ENCODE data around the gene PACC1. TPM values are rescaled to one million over a fixed set of nuclear protein-coding genes. Genes with fewer than 3 reads are reported as not detected.
"Not testable (repeated sequence)": the region's sequence is repeated elsewhere in the genome, so short reads cannot be mapped to it uniquely, and the experiment has no call there.

The PACC1 gene
- total RNA-seq, 1 donor from 2014 or later = 3.4 TPM

DNA sequence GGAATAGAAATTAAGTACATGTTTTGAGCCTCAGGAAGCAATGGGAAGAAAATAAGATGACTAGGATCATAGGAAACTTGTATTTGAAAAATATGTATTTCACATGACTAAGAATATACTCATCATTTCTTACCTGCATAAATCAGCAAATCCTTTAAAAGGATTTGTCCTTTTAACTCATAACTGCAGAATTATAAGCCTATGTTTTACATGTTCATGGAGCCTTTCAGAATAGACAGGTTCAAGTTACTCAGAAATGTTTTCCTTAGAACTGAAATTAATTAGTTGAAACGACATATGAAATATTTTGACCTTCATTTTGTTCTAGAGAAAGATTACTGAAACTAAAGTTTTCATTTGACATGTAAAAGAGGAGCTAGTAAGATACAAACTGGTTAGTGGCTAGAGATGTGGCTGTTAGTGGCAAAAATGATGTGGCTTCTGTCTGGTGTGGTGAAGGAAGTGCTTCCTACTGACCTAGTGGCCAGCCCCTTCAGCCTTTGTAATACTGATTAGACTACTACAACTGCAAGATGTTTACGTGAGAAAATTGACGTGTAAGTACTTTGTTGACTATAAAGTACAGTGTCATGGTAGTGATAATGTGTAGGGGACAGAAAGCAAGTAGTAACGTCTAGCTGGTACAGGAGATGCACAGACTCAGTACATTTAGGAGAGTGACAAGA is 54.7 kb downstream of the PACC1 start:
- no peak for ATAC-seq
- no peak for DNase-seq (ENCODE audit: missing footprints)
- intact Hi-C loops (cut with DNase I) = no loop called here

DNA sequence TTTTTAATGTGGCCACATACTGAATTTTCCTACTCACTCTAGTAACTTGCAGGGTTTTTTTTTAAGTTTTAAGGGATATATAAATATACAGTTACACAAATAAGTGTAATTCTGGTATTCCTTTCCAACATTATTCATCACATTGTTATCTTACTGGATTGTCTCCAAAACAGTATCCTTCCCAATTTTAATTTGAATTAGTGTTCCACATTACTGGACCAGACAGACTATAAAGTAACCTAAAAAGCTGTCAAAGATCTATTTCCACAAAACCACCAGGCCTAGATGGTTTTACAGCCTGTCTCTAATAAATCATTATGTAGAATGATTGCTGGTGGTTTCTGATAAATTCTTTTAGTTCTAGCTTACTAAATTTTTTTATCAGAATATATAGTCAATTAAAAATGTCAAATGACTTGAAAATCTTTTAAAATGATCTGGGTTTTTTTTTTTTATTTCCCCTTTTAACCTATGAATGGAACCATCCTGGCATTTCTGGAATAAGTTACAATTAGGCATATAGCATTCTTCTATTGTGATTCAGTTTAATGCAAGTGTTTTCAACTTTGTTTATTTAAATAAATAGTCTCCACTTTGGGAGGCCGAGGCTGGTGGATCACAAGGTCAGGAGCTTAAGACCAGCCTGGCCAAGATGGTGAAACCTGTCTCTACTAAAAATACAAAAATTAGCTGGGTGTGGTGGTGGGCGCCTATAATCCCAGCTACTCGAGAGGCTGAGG is 59.3 kb downstream of the PACC1 start:
- DNase-seq (ENCODE audit: missing footprints) = no peak
- ATAC-seq = no peak
- intact Hi-C loops (cut with DNase I) = no loop called here

DNA sequence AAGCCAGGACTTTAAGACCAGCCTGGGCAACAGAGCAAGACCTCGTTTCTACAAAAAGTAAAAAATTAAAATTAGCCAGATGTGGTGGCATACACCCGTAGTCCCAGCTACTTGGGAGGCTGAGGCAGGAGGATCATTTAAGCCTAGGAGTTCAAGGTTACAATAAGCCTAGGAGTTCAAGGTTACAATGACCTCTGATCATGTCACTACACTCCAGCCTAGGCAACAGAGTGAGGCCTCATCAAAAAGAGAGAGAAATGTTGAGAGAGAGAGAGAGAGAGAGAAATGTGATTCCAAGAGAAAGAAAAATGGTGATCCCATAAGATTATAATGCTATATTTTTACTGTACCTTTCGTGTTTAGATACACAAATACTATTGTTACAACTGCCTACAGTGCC is 60.2 kb downstream of the PACC1 start:
- intact Hi-C loops (cut with DNase I) = no loop called here
- DNase-seq (ENCODE audit: missing footprints) (no peak), ATAC-seq (no peak)

DNA sequence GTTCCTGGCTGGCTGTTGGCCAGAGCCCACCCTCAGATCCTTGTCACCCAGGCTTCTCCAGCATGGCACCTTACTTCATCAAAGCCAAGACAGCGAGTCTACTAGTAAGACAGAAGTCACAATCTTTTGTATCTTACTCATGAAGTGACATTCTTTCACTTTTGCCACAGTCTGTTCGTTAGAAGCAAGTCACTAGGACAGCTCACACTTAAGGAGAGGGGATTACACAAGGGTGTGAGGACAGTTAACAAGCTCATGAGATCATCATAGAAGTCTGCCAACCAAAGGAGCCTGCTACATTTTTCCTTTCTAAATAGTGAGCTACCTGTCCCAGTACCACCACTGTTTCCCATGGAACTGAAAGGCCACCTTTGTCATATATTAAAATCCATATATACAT is 61.5 kb downstream of the PACC1 start:
- ATAC-seq = no peak
- no peak for DNase-seq (ENCODE audit: missing footprints)
- intact Hi-C loops (cut with DNase I) = no loop called here

DNA sequence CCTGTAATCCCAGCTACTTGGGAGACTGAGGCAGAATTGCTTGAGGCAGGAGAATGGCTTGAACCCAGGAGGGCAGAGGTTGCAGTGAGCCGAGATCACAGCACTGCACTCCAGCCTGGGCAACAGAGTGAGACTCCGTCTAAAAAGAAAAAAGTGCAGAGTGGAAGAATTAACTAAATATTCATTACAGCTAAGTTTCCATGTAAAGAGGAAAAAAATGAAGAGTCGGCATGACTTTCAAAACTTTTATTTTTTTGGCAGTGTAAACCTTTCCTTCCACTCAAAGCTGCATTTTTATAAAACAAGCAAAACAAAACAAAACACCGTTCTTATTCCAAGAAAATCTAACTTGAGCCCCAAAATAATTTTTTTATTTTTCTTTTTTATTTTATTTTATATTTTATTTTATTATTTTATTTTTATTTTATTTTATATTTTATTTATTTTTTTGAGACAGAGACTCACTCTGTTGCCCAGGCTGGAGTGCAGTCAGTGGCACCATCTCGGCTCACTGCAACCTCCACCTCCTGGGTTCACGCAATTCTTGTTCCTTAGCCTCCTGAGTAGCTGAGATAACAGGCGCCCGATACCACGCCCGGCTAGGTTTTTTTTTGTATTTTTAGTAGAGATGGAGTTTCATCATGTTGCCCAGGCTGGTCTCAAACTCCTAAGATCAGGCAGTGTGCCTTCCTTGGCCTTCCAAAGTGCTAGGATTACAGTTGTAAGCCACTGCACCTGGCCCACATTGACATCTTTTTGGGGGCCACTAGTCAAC is 62.9 kb downstream of the PACC1 start:
- intact Hi-C loops (cut with DNase I) = no loop called here
- ATAC-seq (no peak), DNase-seq (ENCODE audit: missing footprints) (no peak)

DNA sequence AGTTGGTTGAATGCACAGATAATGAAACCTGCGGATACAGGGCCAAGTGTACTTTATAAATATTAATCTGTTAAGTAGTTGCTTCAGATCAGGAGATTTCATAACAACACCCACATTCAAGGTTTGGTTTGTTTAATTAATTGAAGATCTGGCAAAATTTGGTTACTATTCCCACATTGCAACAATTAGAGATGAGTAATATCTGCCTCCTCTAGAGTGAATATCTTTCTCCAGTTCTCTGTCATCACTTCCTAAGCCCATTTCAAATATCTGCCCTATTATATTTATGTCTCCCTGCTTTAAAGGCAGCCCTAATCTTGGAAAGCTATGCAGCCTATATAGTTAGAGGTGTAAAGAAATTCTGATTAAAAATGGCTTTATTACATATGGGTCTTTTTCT is 68.1 kb downstream of the PACC1 start:
- no peak for DNase-seq (ENCODE audit: missing footprints)
- intact Hi-C loops (cut with DNase I) = no loop called here
- ATAC-seq = no peak

DNA sequence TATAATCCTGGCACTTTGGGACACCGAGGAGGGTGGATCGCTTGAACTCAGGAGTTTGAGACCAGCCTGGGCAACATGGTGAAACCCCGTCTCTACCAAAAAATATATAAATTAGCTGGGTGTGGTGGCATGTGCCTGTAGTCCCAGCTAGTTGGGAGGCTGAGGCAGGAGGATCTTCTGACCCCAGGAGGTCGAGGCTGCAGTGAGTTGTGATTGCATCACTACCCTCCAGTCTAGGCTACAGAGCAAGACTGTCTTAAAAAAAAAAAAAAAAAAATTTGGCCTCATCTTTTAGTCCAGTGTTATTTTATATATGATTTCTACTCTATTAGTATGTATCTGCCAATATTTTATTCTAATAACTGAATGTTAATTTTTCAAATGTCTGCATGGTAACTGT is 69.8 kb downstream of the PACC1 start:
- intact Hi-C loops (cut with DNase I) = no loop called here
- DNase-seq (ENCODE audit: missing footprints) = no peak
- no peak for ATAC-seq

DNA sequence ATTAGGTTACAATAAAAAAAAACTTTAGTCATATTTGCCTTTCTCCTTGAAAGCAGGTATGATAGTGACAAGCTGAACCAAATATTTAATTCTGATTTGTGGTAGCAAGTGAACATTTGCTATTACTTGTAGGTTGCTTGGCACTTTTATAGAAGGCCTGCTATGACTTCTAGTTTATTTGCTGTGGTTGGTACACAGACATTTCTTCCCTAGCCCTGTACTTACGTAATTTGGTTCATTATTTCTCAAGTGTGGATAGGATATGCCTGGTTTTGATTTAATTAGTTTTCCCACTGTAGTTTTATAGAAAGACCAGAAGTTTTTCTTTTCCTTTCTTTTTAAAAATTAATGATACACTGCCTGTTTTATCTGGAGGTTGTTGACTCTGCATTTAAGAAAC is 73.6 kb downstream of the PACC1 start:
- DNase-seq (ENCODE audit: missing footprints) (no peak), ATAC-seq (no peak)
- intact Hi-C loops (cut with DNase I) = no loop called here

DNA sequence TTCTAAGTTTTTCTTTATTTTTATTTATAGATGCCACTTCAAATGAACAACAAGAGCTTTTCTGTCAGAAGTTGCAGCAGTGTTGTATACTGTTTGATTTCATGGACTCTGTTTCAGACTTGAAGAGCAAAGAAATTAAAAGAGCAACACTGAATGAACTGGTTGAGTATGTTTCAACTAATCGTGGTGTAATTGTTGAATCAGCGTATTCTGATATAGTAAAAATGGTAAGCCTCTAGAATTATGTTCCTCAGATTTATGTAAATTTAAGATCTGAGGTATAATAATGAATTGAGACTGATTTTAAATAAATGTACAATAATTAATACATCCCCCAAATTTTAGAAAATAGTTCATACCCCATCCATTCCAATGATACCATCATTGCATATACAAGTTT is 85.6 kb downstream of the PACC1 start:
- intact Hi-C loops (cut with DNase I) = no loop called here

DNA sequence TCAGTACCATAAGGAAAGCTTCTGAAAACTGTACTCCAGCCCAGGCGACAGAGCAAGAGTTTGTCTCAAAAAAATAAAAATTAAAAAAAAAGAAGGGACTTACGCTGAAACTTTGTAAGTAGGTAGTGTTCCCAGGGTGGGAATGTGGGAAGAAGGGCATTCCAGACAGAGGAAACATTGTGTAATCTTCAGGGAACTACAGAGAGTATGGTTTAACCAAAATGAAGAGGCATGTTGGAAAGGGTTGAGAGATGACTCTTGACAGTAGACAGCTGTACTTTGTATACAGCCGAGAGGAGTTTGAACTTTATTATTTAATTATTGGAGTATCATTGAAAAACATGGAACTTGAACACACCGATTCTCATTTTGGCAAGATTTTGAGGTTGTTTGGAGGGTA is 86.4 kb downstream of the PACC1 start:
- intact Hi-C loops (cut with DNase I) = no loop called here
- DNase-seq (ENCODE audit: missing footprints) = no peak
- no peak for ATAC-seq

More for the DNA sequence above, 85.6 kb downstream of the PACC1 start:
- ATAC-seq (no peak), DNase-seq (ENCODE audit: missing footprints) (no peak)

DNA sequence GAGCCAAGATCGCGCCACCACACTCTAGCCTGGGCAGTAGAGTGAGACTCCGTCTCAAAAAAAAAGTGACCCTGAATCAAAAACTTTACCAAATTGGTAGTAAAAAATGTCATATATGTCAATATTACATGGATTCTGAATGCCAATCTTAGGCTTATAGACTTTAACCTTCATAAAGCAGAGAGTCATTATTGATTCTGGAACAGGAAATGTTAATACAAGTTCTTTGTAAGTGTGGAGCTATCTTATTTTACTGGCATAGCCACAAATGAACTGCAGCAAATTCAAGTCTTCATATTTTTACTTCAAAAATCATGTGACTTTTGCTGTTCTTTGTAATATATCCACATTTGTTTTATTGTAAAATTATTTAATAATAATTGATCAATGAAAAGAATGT is 88.1 kb downstream of the PACC1 start:
- no peak for ATAC-seq
- no peak for DNase-seq (ENCODE audit: missing footprints)
- intact Hi-C loops (cut with DNase I) = no loop called here

DNA sequence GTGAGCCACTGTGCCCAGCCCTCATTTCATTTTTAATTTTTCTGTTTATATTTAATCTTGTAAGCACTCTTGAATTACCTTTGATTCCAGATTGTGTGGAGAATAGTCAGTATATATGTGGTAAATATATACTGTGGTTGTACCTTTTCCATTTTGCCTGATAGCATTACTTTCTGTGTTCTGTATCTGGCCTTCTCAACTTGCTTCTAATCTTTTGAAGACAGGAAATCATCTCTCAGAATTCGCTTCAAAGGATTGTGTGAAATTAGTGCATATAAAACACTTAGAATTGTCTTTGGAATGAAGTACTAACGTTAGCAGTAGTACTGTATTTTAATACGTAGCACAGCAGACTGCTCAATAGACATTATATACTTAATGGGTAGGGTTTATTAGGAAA is 91.6 kb downstream of the PACC1 start:
- DNase-seq (ENCODE audit: missing footprints) = no peak
- intact Hi-C loops (cut with DNase I) = no loop called here
- ATAC-seq = no peak

DNA sequence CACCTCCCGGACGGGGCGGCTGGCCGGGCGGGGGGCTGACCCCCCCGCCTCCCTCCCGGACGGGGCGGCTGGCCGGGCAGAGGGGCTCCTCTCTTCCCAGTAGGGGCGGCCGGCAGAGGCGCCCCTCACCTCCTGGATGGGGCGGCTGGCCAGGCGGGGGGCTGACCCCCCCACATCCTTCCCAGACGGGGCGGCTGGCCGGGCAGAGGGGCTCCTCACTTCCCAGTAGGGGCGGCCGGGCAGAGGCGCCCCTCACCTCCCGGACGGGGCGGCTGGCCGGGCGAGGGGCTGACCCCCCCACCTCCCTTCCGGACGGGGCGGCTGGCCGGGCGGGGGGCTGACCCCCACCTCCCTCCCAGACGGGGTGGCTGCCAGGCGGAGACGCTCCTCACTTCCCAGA is 93.7 kb downstream of the PACC1 start:
- DNase-seq (ENCODE audit: missing footprints); intact Hi-C loops (cut with DNase I); ATAC-seq: not testable (repeated sequence)

DNA sequence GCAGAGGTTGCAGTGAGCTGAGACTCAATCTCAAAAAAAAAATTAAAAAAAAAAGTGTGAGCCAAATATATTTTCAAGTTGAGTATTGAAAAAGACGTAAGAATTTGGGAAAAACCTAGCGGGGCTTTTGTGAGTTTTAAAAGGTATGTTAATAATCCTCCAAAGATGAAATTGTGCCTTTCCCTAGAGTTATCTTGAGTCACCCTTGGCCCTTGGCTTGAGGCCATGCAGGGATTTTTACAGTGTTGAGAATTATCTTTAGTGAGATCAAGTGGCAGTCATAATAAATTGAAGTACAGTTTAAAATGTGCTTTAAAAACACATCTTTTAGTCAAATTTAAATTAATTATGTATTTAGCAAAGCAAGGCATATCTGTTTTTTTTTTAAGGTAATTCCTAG is 96.8 kb downstream of the PACC1 start:
- intact Hi-C loops (cut with DNase I) = no loop called here
- DNase-seq (ENCODE audit: missing footprints) (no peak), ATAC-seq (no peak)

DNA sequence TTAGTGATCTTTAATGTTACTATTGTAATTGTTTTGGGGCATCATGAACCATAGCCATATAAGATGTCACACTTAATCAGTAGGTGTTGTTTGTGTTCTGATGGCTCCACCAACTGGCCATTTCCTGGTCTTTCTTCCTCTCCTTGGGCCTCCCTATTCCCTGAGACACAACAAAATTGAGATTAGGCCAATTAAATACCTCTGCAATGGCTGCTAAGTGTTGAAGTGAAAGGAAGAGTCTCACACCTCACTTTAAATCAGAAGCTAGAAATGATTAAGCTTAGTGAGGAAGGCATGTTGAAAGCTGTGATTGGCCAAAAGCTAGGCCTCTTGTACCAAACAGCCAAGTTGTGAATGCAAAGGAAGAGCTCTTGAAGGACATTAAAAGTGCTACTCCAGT is 98.8 kb downstream of the PACC1 start:
- ATAC-seq (peak; percentile 34), DNase-seq (ENCODE audit: missing footprints) (no peak)
- intact Hi-C loops (cut with DNase I) = no loop called here

DNA sequence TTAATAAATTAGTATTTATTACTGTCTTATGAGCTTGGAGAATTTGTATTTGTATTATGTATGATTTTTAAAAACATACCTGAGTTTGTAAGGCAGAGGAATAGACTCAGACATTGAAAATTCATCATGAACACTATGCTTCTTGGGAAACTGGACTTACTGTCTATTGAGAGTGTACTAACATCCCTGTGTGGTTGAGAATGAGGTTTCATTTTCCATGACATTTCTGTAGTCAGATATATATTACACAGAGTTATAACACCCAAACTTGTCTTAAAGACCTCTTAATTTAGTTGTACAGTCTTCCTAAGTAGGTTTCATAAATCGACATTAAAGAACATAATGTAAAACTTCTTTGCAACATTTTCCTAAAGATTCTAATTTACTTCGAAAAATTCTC is 99.5 kb downstream of the PACC1 start:
- intact Hi-C loops (cut with DNase I) = no loop called here
- DNase-seq (ENCODE audit: missing footprints) = no peak
- no peak for ATAC-seq

All from Right ventricle myocardium inferior (tissue), 1 donor.